Renal pelvis (tissue), 4 donors: ENCODE results near the gene TMEM53. TPM values are rescaled to one million over a fixed set of nuclear protein-coding genes. Genes with fewer than 3 reads are reported as not detected.

ENCODE experiments used
- DNase-seq: peaks from one replicate; pipeline ENCODE4 v3.0.0-alpha.2; 2013
- polyA plus RNA-seq, 3 donors: library from polyadenylated mRNA; unstranded; fragments of 120-200 nt; gene quantifications; one replicate each; pipeline ENCODE4 v1.2.1, GENCODE V29; 2013; ENCODE audit not compliant: insufficient read length in 3 of 3

TMEM53 gene
- polyA plus RNA-seq, 3 donors: 13.3 to 17.0 (median 15.7) TPM

DNA sequence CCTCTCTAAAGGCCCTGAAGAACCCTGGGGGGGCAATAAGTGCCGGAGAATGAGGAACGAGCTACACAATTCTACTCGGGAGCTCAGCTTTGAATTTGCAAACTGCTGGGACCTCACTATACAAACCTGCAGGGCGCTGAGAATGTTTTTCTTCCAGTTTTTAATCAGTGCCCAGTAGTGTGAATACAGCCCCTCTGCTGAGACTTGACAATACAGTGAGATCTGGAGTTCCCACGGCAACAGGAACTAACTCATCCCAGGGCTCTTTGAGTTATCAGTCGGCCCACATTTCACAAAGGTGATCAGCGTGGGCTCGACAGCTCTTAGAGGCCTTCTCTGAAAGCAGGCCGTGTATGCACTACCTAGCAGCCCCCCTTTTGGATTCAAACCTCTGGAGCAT is 41.7 kb downstream of the TMEM53 start:
- DNase-seq: no peak

GRCh38 chr1:44631647-44632539 is 42.4 kb downstream of the TMEM53 start:
- DNase-seq: peak; percentile 89

DNA sequence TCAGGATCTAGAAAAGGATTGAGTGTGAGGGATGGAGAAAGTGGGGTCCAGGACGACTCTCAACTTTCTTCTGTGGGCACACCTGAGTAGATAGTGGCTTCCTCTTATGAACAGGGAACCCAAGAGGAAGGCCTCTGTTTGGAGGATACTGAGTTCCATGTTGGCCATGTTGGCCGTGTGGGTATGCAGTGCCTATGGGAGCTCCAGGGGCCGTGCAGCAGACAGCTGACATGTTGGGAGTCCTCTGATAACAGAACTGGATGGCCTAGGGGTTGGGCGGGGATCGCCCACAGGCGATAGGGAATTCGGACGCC is 43.0 kb downstream of the TMEM53 start:
- DNase-seq: no peak

GRCh38 chr1:44630116-44630515 is 44.2 kb downstream of the TMEM53 start:
- no peak for DNase-seq

- DNase-seq: no peak
Measured at GRCh38 chr1:44628962-44629756, 45.1 kb downstream of the TMEM53 start.

DNA sequence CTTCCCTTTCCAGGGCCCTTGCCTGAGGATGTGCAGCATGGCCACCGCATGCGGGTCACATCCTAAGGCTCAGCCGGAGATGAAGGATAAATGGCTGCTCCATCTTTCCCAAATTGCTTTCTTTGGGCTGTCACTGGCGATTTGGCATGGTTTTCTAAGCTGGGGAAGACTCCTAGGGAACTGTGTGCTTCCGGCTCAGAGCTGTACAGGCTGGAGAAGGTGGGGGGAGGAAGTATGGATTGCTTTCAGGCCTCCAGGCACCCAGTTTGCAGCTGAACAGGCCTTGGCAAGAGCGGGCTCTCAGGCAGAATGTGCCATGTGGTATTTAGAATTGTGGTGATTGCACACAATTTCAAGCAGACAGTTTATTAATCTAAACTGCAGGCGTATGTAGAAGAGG is 48.9 kb downstream of the TMEM53 start:
- no peak for DNase-seq

DNA sequence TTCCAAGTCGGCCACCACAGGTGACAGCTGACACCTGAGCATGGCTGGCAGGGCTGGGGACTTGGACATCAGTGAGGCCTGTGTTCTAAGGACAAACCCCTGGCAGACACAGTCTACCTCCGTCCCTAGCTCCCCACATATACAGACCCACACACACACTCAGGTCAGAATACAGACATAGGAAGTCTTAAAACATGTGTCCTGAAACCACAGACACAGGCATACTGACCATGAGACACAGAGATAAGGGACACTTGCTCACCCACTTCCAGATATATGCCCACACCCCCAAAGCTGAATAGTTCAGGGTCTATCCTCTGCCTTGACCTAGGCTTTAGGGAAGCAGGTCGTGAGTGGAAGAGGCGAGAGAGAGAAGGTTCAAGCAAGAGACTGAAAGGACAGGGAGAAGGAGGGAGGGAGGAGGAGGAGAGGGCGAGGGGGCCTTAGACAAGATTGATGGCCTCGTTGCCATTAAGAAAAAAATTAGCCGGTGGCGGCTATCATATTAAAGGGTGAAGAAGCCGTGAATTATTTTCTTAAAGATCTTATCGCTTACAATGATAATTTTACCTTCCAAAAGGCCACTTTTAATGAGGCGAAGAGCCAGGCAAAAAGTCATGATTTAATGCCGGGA is 49.9 kb downstream of the TMEM53 start:
- DNase-seq: no peak

GRCh38 chr1:44621841-44622286 is 52.4 kb downstream of the TMEM53 start:
- DNase-seq: peak; percentile 67

DNA sequence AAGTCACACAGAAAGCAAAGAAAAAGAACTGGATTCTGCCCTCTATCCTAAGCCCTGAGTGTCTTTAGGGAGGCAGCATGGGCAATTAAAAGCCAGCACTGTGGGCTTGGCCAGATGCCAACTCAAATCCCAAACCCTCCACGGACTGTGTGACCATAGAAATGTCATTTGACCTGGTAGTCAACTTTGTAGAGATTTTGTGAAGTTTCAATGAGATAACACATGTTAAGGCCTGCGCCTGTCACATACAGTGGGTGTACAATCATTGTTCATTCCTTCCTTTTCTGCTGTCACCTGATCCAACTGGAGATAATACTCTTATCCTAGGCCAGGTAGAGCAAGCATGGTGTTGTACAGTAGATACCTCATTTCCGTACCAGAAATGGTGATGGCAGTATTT is 54.2 kb downstream of the TMEM53 start:
- no peak for DNase-seq

- DNase-seq: peak; percentile 80
Measured at GRCh38 chr1:44619261-44619900, 54.9 kb downstream of the TMEM53 start.

- no peak for DNase-seq
Measured at GRCh38 chr1:44617703-44618029, 56.6 kb downstream of the TMEM53 start.

DNA sequence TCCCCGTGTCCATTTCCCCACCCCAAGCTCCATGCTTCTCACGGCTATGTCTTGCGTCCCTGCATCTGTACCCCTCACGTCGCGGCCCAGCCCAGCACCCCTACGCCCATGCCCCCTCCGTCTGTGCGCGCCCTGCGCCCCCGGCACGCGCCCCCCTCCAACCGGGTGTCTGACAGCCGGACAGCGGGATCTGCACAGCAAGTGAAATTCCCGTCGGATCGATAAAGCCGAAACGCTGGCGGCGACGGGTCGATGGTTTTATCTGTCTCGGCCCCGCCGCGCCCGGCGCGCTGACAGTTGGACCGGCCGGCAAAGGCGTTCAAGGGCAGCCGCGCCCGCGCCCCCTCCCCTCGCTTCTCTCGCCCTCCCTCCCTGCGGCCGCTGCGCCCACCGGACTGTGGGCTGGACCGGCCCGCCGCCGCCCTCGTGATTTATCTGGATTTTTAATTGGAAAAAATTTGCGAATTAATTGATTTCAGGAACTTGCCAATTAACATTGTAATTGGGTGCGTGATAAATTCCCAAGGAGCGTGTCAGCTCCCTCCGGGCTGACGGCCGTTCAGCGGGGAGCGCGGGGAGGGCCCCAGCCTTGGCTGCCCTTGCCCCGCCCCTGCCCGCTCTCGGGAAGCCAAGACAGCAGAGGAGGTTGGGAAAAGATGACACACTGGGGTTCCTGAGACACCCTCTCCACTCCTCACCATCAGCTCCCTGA is 57.1 kb downstream of the TMEM53 start:
- DNase-seq: no peak

DNA sequence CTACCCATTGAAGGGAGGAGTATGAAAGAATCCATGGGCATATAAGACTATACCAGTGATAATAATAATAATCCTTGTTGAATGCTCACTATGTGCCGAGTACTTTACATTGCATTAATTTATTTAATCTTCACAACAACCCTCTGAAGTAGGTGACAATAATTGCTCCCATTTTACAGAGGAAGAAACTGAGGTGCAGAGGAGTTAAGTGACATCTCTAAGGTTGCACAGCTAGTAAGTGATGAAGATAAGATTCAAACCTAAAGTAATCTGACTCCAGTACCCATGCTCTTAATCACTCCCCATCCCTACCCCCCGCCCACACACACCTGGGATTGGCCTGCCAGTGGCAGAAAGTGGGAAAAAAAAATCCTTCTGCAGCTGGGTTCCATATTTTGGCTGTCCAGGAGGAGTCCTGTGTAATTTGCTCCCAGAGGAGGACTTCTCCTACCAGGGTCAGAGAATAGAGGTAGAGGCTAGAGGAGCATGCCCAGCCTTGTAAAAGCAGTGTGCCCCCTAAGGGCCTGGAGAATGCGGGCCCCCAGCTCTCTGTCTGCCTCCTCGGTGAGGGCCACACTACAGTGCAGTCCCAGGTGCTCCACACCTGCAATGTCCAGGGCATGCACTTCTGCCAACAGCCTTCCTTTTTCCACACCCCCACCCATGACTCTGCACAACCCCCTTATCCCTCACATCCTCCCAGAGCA is 57.8 kb downstream of the TMEM53 start:
- no peak for DNase-seq

- DNase-seq: no peak
Measured at GRCh38 chr1:44613941-44614340, 60.3 kb downstream of the TMEM53 start.

DNA sequence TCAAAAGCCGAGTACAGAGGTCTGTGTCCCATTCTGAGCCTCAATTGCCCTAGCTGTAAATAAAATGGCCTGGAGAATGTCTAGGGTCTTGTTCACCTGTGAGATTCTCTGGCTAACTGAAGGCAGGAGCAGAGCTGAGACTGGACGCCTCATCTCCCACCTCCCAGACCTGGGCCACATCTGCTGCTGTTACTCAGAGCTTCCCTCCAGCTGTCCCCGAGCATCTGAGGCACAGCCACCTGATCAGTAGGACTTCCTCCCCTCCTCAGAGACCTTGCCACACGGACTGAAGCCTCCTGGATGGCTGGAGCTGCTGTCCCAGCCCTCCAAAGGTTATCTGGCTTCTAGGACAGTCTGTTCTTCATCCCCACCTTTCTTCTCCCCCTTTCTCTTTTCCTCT is 62.4 kb downstream of the TMEM53 start:
- DNase-seq: no peak

GRCh38 chr1:44611419-44611818 is 62.9 kb downstream of the TMEM53 start:
- no peak for DNase-seq

DNA sequence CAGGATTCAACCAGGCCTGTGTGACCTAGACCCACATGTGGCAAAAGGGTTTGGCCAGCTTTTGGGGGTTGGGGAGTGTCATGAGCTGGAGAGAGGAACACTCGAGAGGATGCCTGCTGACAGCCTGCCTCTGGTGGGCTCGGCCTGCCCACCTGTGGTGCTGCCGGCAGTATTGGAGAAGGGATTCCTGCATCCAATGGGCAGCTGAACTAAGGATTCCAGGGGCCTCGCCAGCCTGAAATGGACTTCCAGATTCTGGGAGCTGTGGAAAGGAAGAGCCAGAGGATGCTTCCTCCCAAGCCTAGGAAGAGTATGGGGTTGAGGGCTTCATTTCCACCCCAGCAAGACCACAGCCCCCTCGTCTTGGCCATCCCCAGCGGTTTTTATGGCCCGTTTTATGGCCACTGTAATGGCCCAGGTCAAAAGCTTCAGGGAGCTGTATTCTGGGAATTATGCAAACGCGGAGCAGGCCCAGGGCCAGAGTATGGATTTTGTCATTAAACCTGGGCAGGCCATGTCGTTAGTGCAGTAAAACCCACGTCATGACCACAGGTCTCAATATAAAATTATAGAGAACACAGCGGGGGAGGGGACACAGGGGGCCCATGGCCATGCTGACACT is 63.6 kb downstream of the TMEM53 start:
- no peak for DNase-seq

GRCh38 chr1:44609768-44610526 is 64.3 kb downstream of the TMEM53 start:
- no peak for DNase-seq

- DNase-seq: no peak
Measured at GRCh38 chr1:44609412-44609767, 64.9 kb downstream of the TMEM53 start.

GRCh38 chr1:44608141-44608540 is 66.1 kb downstream of the TMEM53 start:
- DNase-seq: no peak
